Right renal cortex interstitium (tissue), 3 donors: ENCODE measurements around the gene MSANTD4. TPM values are rescaled to one million over a fixed set of nuclear protein-coding genes. Genes with fewer than 3 reads are reported as not detected.
"Not testable (repeated sequence)": the region's sequence is repeated elsewhere in the genome, so short reads cannot be mapped to it uniquely, and the experiment has no call there.

Experiments
- DNase-seq, 3 donors: peaks; one replicate each; pipeline ENCODE4 v3.0.0-alpha.2; 2013; ENCODE audit warnings: low read depth in 3 of 3, low spot score in 2 of 3
- polyA plus RNA-seq, 3 donors: library from polyadenylated mRNA; unstranded; fragments of 120-200 nt; gene quantifications; one replicate each; pipeline ENCODE4 v1.2.1, GENCODE V29; 2013; ENCODE audit not compliant: insufficient read length in 3 of 3

The MSANTD4 gene
- 10 to 100 TPM; 39.2 to 43.4 (median 43.0) TPM for polyA plus RNA-seq

DNA sequence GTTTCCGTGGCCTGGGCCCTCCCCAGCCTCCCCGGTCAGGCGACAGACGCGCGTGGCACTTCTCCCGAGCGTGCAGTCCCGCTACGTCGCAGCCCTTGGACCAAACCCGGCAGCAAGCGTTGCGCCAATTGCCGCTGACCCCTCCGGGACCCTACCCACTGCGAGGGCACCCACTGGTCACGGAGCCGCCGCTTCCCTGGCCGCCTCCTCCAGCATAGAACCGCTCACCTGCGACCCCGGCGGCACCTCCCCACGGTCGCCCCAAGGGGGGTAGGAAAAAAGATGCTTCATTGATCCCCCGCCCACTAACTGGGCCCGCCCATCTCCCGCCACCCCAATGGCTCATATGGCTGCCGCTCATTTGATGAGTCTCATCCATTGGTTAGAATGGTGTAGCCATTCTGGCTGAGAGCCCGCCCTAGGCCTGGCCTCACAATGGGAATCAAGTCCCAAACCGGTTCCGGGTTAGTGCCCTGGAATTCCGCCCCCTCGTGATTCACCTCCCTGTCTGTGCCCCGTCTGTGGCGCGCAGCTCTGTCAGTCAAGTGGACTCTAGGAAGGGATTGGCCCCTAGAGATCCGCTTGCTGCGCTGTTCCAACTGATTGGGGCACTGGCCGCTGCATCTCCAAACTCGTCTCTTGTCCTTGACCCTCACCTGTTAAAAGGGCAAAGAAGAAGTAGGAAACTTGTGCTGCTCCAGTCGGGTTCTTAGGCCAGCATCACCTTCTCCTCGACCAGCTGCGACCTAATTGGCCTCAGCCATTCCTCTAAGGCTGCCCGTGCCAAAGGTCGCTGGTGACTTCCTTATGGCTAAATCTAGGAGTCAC lies at the start of gene MSANTD4:
MSANTD4 (minus strand) TSS at position 274 of the 828 bp plus-strand sequence. CDS start 11,323 bp downstream, outside the sequence.
- DNase-seq, result peak; percentile 97 to 98 (median 98)

DNA sequence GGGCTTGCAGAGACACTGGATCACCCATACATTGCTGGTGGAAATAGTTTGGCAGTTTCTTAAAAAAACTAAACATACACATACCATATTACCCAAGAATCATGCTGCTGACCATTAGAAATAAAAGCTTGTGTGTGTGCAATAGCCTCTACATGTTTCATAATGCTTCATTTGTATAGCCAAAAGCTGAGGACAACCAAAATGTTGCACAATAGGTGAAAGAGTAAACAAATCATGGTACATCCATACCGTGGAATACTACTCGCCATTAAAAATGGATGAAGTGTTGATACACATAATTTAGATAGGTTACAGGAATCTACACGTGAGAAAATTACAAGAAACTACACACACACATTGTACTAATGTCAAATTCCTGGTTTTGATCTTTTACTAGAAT lies 48.6 kb upstream of the MSANTD4 start:
- DNase-seq, result no peak

DNA sequence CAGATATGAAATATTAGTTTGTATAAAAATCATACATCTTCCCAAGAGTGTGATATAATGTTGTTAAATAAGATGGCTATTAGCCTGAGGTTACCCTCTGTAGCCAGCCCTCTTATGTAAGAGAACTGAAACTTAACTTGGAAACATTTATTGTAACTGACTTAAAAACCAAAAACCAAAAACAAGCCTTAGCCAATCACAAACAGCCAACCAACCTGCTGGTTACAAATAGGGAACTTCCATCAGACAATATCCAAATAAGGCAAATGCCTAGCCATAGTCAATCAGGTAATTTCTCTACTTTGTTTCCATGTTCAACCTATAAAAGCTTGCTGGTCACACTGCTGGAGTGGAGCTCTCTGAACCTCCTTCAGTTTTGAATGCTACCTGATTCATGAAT lies 41.0 kb upstream of the MSANTD4 start:
- no peak for DNase-seq

DNA sequence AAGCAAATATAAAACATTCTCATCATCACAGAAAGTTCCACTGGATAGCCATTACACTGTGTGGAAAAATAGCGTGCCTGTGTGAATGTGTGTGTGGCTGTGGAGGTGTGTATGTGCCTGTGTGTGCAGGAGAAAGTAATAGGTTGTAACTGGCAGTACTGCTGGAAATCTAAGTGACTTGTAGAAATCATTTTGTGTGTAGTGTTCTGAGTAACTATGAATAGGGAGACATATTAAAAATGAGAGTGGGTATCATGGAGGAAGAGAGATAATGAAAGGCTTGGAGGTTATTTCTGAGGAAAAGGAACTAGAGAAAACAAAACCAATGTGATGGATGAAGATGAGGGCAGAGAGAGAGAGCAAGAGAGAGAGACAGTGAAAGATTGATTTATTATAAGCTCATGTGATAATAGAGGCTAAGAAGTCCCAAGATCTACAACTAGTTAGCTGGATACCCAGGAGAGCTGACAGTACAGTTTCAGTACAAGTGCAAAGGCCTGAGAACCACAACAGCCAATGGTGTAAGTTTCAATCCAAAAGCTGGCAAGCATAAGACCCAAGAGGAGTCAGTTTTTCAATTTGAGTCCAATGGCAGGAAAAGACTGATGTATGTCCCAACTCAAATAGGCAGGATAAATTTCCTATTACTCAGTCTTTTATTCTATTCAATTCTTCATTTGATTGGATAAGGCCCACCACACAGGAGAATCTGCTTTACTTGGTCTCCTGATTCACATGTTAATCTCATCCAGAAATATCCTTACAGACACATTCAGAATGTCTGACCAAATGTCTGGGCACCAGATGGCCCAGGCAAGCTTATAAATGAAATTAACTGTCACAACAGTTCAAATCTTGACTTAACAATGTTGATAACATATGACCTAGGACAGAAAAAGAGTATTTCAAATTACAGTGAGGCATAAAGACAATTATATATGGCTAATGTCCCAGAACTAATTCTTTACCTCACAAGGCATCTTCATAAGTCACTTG lies 40.2 kb upstream of the MSANTD4 start:
- no peak for DNase-seq

DNA sequence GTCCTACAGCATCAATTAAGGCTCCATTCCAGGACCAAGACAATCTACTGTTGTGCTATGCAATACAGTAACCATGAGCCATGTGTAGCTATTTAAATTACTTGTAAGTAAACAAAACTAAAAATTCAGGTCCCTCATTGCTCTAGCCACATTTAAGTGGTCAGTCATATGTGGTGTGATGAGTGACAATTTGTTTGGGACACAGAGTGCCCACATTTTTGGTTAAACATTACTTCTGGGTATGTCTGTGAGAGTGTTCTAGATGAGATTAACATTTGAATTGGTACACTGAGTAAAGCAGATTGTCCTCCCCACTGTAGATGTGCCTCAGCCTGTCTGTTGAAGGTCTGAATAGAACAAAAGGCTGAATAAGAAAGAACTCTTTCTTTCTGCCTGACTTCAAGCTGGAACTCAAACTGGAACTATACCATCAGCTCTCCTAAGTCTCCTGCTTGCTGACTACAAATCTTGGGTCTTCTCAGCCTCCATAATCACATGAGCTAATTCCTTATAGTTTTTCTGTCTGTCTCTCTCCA lies 39.3 kb upstream of the MSANTD4 start:
- no peak for DNase-seq

DNA sequence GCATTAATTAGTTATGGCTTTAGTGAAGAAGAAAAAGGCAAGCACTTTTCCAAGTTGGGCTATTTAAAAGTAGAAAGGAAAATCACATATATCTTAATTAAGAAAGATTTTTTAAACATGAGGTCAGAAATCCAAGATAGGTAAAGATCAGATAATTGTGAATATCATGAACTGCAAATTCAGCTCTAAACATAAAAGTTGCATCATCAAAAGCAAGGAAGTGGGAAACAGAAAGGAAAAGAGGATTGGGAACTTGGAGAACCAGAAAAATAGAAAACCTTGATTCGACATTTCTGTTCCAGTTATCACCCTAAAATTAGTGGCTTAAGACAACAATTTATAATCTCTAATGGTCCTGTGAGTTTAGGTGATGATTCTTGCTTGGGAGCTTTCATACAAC lies 37.6 kb upstream of the MSANTD4 start:
- no peak for DNase-seq

DNA sequence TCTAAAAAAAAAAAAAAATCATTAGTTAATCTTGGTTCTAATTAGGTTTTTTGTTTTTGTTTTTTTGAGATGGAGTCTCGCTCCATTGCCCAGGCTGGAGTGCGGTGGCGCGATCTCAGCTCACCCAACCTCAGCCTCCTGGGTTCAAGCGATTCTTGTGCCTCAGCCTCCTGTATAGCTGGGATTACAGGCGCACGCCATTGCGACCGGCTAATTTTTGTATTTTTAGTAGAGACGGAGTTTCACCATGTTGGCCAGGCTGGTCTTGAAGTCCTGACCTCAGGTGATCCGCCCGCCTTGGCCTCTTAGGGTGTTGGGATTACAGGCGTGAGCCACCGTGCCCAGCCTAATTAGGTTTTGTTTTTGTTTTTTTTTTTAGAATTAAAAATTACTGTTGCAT lies 36.3 kb upstream of the MSANTD4 start:
- DNase-seq, result not testable (repeated sequence)

DNA sequence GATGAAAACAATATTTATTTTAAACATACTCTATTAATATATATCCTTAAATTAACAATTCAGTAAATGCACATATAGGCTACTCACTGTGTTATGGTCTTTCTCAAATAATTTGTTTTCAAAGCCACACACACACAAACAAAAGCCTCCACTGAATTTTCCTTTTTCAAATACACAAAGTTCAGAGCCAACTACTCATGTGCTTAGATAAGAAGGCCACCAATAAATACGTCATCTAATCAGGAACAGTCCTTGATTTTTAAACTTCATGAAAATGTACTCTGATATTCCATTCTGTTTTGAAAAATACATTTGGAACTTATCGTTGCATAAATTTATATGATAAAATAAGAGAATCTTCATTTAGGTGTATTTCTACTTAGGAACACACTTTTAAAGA lies 29.1 kb upstream of the MSANTD4 start:
- DNase-seq, result no peak

DNA sequence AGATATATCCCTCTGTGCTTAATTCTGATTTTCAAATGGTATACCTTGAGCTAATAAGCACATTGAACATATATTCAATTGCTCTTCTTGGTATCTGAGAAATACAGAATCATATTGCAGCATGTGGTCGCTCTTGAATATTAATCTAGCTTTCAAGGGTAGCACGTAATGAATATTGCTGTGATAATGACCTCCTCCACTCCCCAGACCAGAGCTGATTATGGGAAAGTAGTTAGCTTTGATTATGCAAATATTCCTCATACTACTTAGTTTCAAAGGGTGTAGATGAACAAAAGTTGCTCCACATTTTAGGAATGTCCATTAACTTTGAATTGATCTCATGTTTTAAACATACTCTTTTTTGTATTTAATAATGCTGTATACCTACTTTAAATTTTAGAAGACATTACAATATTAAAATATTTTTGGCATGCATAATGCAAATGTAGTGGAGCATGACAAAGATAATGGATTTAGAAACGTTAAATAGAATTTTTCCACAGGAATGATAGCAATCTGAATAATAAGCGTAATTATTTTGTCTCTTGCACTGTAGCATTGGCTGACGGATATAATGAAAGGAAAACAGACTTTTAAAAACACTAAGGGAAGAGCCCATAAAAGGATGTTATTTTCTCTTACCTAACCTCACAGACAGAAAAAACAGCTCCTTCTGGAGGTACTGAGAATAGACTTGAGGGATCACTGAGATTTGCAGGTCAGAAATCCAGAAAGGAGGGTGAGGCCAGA lies 27.9 kb upstream of the MSANTD4 start:
- DNase-seq, result no peak

DNA sequence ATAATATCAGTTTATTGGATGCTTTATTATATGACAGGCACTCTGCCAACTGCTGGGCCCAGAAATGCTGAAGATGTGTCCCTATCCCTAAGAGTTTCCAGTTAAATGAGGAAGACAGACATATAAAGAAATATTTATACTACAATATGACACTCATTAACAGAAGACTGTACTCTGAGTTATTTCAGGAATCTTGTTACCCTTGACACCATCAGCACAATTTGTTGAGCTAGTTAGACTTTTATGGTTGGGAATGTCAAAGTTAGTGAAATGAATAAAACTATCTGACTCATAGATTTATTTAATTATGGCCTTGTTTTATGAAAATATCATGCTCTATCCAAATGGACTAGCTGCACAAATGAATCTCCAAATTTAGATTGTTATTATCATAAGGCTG lies 25.6 kb upstream of the MSANTD4 start:
- DNase-seq, result no peak

DNA sequence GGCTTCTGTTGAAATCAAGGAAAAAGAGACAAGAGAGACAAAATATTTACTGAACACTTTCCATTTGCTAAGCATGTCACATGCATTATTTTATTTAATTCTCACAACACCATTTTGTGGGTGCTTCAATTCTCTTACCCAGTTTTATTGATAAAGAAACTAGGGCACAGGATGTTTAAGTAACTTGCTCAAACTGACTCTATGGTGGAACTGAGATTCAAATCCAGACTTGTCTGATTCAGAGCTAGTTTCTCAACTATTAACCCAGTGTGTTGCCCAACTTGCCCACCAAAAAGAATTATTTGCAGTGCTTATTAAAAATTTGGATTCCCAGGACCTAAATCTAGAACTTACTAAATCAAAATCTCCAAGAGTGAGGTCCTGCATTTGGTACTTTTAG lies 21.5 kb upstream of the MSANTD4 start:
- DNase-seq, result no peak

DNA sequence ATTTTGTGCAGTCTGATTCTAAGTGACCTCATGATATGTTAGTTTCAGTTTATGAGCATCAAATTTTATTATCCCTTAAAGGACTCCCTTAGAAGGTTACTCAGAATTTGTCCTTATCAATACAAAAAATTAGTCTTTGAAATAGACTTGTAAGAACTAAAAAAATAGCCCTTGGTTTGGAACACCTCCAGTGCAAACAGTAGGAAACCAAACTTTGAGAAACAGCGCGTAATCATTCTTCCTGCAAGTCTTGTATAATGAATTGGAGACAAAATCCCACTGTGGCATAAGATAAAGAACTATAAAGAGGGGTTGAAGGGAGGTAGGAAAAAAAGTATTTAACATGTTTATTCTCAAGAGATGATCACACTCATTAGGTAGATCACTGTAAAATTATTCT lies 10.8 kb upstream of the MSANTD4 start:
- DNase-seq, result no peak

DNA sequence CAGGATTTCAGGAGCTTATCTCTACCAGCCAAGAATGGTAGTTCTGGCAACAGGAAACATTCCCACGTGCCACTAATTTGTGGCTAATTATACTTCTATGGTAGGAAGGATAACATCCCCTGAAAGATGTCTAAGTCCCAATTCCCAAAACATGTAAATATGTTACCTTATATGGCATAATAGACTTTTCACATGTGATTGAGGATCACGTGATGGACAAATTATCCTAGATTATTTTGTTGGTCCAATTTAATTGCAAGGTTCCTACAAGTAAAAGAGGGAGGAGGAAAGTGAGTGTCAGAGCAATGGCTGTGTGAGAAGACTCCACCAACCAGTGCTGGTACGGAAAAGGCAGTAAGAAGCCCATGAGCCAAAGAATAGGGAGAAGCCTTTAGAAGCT lies 9.9 kb upstream of the MSANTD4 start:
- no peak for DNase-seq

DNA sequence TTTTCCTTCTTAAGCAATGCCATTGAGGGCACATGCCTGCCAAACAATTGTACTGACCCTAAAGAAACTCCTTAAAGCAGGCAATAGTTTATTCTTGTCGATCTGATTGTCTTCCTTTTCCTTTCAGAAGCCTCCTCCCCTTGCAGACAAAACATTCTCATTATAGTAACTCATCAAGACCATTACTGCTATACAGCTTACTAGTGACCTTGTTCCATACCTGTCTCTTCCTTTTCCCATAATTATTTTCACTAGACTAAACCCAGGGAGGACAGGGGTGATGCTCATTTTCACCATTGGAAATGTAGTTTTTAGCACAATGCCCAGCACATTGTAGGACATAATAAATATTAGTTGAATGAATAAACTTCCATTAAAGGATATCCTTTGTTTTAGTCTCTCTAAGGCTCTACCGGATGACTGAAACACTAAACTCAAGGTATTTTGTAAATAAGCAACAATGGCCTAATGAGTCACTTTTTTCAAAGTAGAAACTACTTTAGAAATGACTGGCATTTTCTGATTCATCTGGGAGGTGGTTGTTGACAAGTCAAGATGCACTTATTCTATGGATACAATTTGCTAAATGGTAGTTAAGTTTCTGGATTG lies 9.3 kb upstream of the MSANTD4 start:
- no peak for DNase-seq

DNA sequence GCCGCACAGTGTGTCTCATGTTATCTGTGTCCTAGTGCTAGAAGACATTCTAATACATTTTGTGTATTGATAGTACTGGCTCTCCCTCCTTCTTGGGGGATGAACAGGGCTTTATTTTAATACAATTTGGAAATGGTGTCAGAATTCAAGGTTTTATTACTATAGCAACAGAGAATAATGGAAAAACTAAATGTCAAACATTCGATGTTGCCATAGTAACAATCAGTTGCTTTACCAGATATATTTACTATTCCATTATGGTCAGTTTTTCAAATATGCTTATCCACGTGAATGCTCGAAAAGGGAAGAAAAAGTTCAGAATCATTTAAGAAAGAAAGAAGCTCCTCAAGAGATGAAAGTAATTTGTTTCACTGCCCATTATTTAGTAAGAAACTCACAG lies 8.6 kb upstream of the MSANTD4 start:
- no peak for DNase-seq

DNA sequence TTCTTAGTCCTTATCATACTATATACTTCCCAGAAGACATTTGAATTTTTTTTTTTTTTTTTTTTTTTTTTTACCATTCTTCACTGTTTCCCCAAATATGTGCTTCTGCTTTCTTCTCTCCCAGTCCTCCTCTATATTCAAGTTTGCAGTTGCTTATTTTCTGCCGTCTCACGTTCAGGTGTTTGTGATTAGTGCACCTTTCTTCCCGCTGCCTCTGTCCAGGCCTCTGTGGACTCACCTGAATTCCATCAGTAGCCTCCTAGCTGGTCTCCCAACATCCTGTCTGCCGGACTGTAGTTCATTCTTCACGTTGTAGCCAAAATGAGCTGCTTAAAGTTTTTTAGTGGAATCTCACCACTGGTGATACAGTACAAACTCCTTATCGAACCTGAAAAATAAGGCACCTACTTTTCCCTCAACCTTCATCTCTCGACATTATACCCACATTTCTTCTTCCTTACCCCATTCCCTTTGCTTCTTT lies 795 bp upstream of the MSANTD4 start:
- no peak for DNase-seq

DNA sequence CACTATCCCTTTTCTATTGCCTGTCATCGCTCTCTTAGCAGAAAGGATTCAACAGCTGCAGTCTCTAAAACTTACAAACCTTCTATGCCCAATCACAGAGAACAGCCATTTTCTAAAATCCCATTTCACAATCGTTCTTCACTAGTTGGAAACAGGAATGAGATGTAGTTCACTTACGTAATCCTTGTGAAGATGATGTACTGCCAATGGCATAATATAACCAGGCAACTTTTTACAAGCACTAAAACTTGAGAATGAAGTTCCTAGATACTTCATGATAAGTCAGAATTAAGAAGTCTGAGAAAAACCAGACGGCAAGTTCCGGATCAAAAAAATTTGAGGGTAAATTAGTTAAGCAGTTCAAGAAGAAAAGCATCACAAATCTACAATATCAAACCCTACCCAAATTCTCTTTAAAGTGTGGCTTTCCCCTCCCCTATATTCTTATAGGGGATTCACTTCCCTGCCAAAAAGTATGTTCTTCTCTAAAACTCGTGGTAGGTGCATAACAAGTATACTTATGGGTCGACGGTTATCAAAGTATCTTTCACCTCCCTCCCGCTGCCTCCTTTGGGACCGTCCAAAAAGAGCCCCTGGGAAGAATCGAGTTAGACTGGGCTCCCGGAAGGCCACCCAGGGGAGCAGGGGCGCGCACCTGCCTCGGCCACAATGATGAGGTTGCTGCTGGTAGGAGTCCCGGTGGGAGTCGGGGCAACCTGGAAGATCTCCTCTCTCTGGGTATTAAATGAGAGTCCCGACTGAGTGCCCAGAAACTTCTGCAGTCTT lies 666 bp downstream of the MSANTD4 start:
- peak in 1 of 3 donors; percentile 23 for DNase-seq

DNA sequence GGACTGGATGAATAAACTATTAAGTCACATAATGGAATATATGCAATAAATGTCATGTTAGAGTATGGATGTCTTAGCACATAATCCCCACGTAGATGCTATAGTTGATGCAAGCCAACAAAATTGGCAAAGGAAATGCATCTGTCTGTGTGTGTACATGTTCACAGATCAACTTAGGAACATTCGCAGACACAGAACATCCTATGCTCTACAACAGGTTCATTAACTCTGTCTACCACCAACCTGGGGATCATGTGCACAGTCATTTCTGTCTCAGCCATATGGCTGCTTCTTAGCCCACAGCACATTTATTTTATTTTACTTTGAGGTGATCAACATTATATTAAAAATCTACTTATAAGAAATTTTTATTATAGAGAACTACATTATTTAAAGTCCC lies 4.9 kb downstream of the MSANTD4 start:
- no peak for DNase-seq

DNA sequence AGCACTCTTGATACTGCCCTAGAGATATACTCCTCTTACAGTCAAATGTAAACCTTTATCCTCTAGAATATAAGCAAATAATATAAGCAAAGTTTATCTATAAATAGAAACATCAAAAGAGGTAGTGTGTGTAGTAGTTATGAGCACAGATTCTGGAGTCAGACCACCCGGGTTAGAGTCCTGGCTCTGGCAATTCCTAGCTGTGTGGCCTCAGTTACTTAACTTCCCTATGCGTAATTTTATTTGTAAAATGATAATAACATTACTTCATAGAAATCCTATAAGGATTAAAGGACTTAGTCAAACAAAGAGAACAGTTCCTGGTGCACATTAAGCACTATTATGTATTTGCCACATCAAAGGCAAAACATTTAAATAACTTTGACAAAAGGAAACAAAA lies 7.0 kb downstream of the MSANTD4 start:
- DNase-seq, result no peak
